Endothelial cell of umbilical vein (primary cell): ENCODE results near the gene CCL13. TPM values are rescaled to one million over a fixed set of nuclear protein-coding genes. Genes with fewer than 3 reads are reported as not detected.

ENCODE experiments used
- BruUV-seq: library from RNA; stranded (reverse); fragments of 400-500 nt; replicated peaks from 2 replicates; lab custom pipeline; 2021; lab: Mats Ljungman, UMichigan
- CTCF ChIA-PET: fragments of 300-600, 350-600 bp; sonication (Branson Sonifier 250); formaldehyde crosslinking; loops from one replicate; lab custom pipeline; 2021; ENCODE audit warnings: antibody characterized with exemption, inconsistent platforms; lab: Charles Lee
- POLR2A ChIA-PET: fragments of 300-600, 350-600 bp; sonication (Branson Sonifier 250); formaldehyde crosslinking; loops from one replicate; lab custom pipeline; 2021; ENCODE audit warnings: antibody characterized with exemption, inconsistent platforms; lab: Charles Lee
- DNase-seq: peaks from one replicate; pipeline ENCODE4 v3.0.0-alpha.2; 2011; ENCODE audit warnings: low read depth, low spot score
- FAIRE-seq: peaks from 2 replicates; lab custom pipeline; 2011; peaks lifted over from hg19 to GRCh38; lab: Jason Lieb, UNC
- H2AFZ ChIP-seq: 2 replicates; pipeline ENCODE4 v1.6.0; 2012; ENCODE audit warnings: low read depth, low read length, control low read depth, inconsistent platforms
- H3K27ac ChIP-seq: 2 replicates; pipeline ENCODE4 v1.5.1; 2011; ENCODE audit warnings: low read depth, mild to moderate bottlenecking, control low read depth, low read length, moderate library complexity; ENCODE audit not compliant: insufficient read depth
- H3K27me3 ChIP-seq, 2 experiments: 2 replicates each; pipeline versions ENCODE4 v1.6.0 to v1.6.1; 2011; ENCODE audit warnings: low read length in 2 of 2, mixed read lengths in 1 of 2; ENCODE audit not compliant: control insufficient read depth in 2 of 2, insufficient read depth in 2 of 2
- H3K36me3 ChIP-seq, 2 experiments: 2 replicates in 1 of 2; 3 replicates in 1 of 2; pipeline ENCODE4 v1.5.1; 2011; ENCODE audit warnings: low read length in 2 of 2, mild to moderate bottlenecking in 1 of 2, moderate library complexity in 1 of 2; ENCODE audit not compliant: control insufficient read depth in 2 of 2, insufficient read depth in 2 of 2; ENCODE audit errors: extremely low read depth in 1 of 2
- H3K4me1 ChIP-seq: 3 replicates; pipeline ENCODE4 v1.5.1; 2011; ENCODE audit warnings: mild to moderate bottlenecking, low read length; ENCODE audit not compliant: control insufficient read depth, insufficient read depth; ENCODE audit errors: extremely low read depth
- H3K4me2 ChIP-seq: 2 replicates; pipeline ENCODE4 v1.6.1; 2011; ENCODE audit warnings: low read length, control low read depth, mixed read lengths; ENCODE audit not compliant: insufficient read depth
- H3K4me3 ChIP-seq, 3 experiments: fragments of 200-600 bp in 1 of 3; sonication (generic), shearing (Covaris generic) in 1 of 3; replicated peaks in 1 of 3; 2 replicates each; pipeline ENCODE4 v1.5.1; 2011 to 2016; ENCODE audit warnings: control low read depth in 3 of 3, low read length in 3 of 3, mild to moderate bottlenecking in 2 of 3, inconsistent platforms in 1 of 3, low read depth in 1 of 3, moderate library complexity in 1 of 3; ENCODE audit not compliant: insufficient read depth in 1 of 3
- H3K79me2 ChIP-seq: 2 replicates; pipeline ENCODE4 v1.6.0; 2012; ENCODE audit warnings: low read length, inconsistent platforms; ENCODE audit not compliant: control insufficient read depth, insufficient read depth
- H3K9ac ChIP-seq: replicated peaks from 2 replicates; pipeline ENCODE3; 2011; ENCODE audit warnings: low read length, control low read depth; ENCODE audit not compliant: insufficient read depth; ENCODE audit errors: extremely low read depth
- H3K9me1 ChIP-seq: replicated peaks from 3 replicates; pipeline ENCODE4 v1.6.0; 2011; ENCODE audit warnings: mild to moderate bottlenecking, low read length; ENCODE audit not compliant: control insufficient read depth, insufficient read depth; ENCODE audit errors: extremely low read depth
- H3K9me3 ChIP-seq: replicated peaks from 2 replicates; pipeline ENCODE4 v1.5.1; 2012; ENCODE audit warnings: low read length, inconsistent platforms; ENCODE audit not compliant: control insufficient read depth, insufficient read depth
- H4K20me1 ChIP-seq: replicated peaks from 2 replicates; pipeline ENCODE3; 2011; ENCODE audit warnings: mild to moderate bottlenecking, low read length; ENCODE audit not compliant: control insufficient read depth, insufficient read depth; ENCODE audit errors: extremely low read depth
- CTCF ChIP-seq, 2 donors: IDR thresholded peaks; 1 replicate in 1 of 2; 2 replicates in 1 of 2; pipeline ENCODE4 v1.5.1; 2011; ENCODE audit warnings: low read length in 2 of 2, mild to moderate bottlenecking in 2 of 2, moderate library complexity in 2 of 2, control low read depth in 1 of 2, inconsistent platforms in 1 of 2, low read depth in 1 of 2; ENCODE audit not compliant: insufficient read depth in 1 of 2; ENCODE audit errors: extremely low read depth in 1 of 2
- EZH2 ChIP-seq: IDR thresholded peaks from 2 replicates; pipeline ENCODE4 v1.6.1; 2012; ENCODE audit warnings: borderline replicate concordance, low read depth, mild to moderate bottlenecking, moderate library complexity, low read length, inconsistent platforms; ENCODE audit not compliant: severe bottlenecking
- FOS ChIP-seq: IDR thresholded peaks from 2 replicates; pipeline ENCODE4 v1.6.1; 2011; ENCODE audit warnings: mild to moderate bottlenecking, low read length, moderate library complexity, borderline replicate concordance; ENCODE audit not compliant: insufficient read depth
- GATA2 ChIP-seq: IDR thresholded peaks from 2 replicates; pipeline ENCODE4 v1.7.0; 2011; ENCODE audit warnings: low read depth, mild to moderate bottlenecking, moderate library complexity, mixed read lengths, low read length; ENCODE audit not compliant: insufficient read length, insufficient read depth
- JUN ChIP-seq: IDR thresholded peaks from 2 replicates; pipeline ENCODE4 v1.6.1; 2011; ENCODE audit warnings: borderline replicate concordance, low read depth; ENCODE audit not compliant: insufficient read length, insufficient read depth
- MAX ChIP-seq: IDR thresholded peaks from 2 replicates; pipeline ENCODE4 v1.6.1; 2011; ENCODE audit not compliant: insufficient read depth, insufficient read length
- MYC ChIP-seq: IDR thresholded peaks from one replicate; pipeline ENCODE4 v1.6.1; 2011; ENCODE audit warnings: mild to moderate bottlenecking, low read depth, low read length
- POLR2A ChIP-seq: IDR thresholded peaks from 2 replicates; pipeline ENCODE4 v1.6.1; 2012; ENCODE audit warnings: low read depth, mild to moderate bottlenecking, control low read depth, low read length
- POLR2AphosphoS5 ChIP-seq: IDR thresholded peaks from 2 replicates; pipeline ENCODE4 v1.6.1; 2012; ENCODE audit warnings: low read depth, mild to moderate bottlenecking, control low read depth, low read length, moderate library complexity; ENCODE audit not compliant: insufficient read depth
- dilution Hi-C: fragments of 300-500 bp; cut with MboI; formaldehyde crosslinking; loops from one replicate; pipeline ENCODE4 v1.15.0; 2019; ENCODE audit warnings: low sequenced_read_pairs; ENCODE audit not compliant: extremely low pct_ligation_motif_present
- intact Hi-C: fragments of 100-400 bp; cut with micrococcal nuclease; formaldehyde crosslinking; loops from one replicate; pipeline ENCODE4 v1.10.0; 2022
- polyA plus RNA-seq, 4 experiments: library from polyadenylated mRNA; depleted of rRNA in 3 of 4; stranded (reverse) in 3 of 4; unstranded in 1 of 4; fragments of >200 nt; gene quantifications; 2 replicates each; pipeline versions ENCODE4 v1.2.1 to v1.2.3, GENCODE V29; 2011 to 2012; ENCODE audit warnings: missing spikeins in 1 of 4
- total RNA-seq: library from RNA; stranded (reverse); gene quantifications from 2 replicates; pipeline ENCODE4 v1.2.3, GENCODE V29; 2021

CCL13 gene
- total and polyA plus RNA-seq, 2 donors (not counting 3 experiments of a cell fraction or from before 2014, with no cell fraction given), result not detected

- FAIRE-seq, result no peak
- no peaks in the 10 kb centered on the region for H3K79me2 ChIP-seq
- H3K27me3 ChIP-seq, result peaks cover 20 to 26% of the 10 kb centered on the region in 2 experiments
- no peak overlapping the region for H2AFZ ChIP-seq
- H3K9ac ChIP-seq, result no peak overlapping the region
- H3K4me3 ChIP-seq, result no peak overlapping the region
- no peak for TF ChIP-seq POLR2AphosphoS5
- no peak for TF ChIP-seq MAX
- no peak for TF ChIP-seq MYC
- TF ChIP-seq FOS, result no peak
- no TSS peak for BruUV-seq
- no peak overlapping the region for H3K4me2 ChIP-seq
- H3K4me1 ChIP-seq, result no peaks in the 10 kb centered on the region
- H4K20me1 ChIP-seq, result no peaks in the 10 kb centered on the region
- ChIA-PET POLR2A (no interaction called here), CTCF (interaction anchor here (1.0 to 8.7 kb wide), 2 partner anchors 48 to 111 kb away, joined by 3 to 202 read pairs; no protein-coding TSS in a partner anchor)
- no peak for DNase-seq
- H3K36me3 ChIP-seq, result no peaks in the 10 kb centered on the region
- H3K9me1 ChIP-seq, result no peaks in the 10 kb centered on the region
- H3K9me3 ChIP-seq, result no peaks in the 10 kb centered on the region
- dilution Hi-C loops (loop anchor here (25.0 kb wide), 1 partner anchor 101 kb away; no protein-coding TSS in a partner anchor), intact Hi-C loops (no loop called here)
- H3K27ac ChIP-seq, result no peak overlapping the region
These were observed 43.1 kb upstream of the CCL13 start for GRCh38 chr17:34313164-34313563.

DNA sequence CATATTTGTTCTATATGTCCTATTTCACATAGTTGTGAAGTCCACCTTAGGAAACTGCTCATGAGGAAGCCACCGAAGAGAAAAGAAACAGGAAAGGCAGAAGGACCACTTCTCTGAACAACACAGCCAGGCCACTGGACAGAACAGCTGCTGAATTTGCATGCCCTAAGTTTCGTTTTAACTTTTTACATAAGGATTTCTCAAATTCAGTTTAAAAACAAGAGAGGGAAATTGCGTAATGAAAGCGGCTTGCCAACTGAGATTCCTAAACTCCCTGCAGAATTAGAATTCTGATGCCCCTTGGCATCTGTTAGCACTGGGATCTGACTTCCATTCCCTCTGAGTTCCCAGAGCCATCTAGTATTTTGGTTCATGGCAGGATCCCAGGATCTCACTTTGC is 42.0 kb upstream of the CCL13 start:
- no peaks in the 10 kb centered on the region for H3K4me1 ChIP-seq
- TF ChIP-seq FOS, result no peak
- no peak for TF ChIP-seq MAX
- TF ChIP-seq EZH2, result no peak
- no peak for TF ChIP-seq POLR2AphosphoS5
- no peak for TF ChIP-seq POLR2A
- TF ChIP-seq CTCF (IDR thresholded peaks at IDR 0.05; ENCODE audit: extremely low read depth in 1 of 2, insufficient read depth in 1 of 2, low read depth in 1 of 2, low read length in 2 of 2), result no peak
- TF ChIP-seq GATA2, result no peak
- TF ChIP-seq JUN, result no peak
- TF ChIP-seq MYC, result no peak
- H3K27me3 ChIP-seq, result peaks cover 19 to 22% of the 10 kb centered on the region in 2 experiments
- H3K27ac ChIP-seq, result no peak overlapping the region
- DNase-seq (peak; percentile 26), FAIRE-seq (no peak)
- H3K79me2 ChIP-seq, result no peaks in the 10 kb centered on the region
- no peak overlapping the region for H3K9ac ChIP-seq
- intact Hi-C loops (loop anchor here (1.0 kb wide), 1 partner anchor 13 kb away; no protein-coding TSS in a partner anchor), dilution Hi-C loops (loop anchor here (25.0 kb wide), 1 partner anchor 102 kb away; no protein-coding TSS in a partner anchor)
- H2AFZ ChIP-seq, result no peak overlapping the region
- ChIA-PET CTCF (interaction anchor here (8.7 kb wide), 1 partner anchor 112 kb away, joined by 202 read pairs; no protein-coding TSS in a partner anchor), POLR2A (no interaction called here)
- no TSS peak for BruUV-seq
- no peaks in the 10 kb centered on the region for H3K36me3 ChIP-seq
- H3K4me2 ChIP-seq, result no peak overlapping the region
- H3K9me1 ChIP-seq, result no peaks in the 10 kb centered on the region
- H3K9me3 ChIP-seq, result no peaks in the 10 kb centered on the region
- H3K4me3 ChIP-seq, result no peak overlapping the region
- H4K20me1 ChIP-seq, result no peaks in the 10 kb centered on the region
